Left ventricle myocardium inferior (tissue), 1 donor: ENCODE results near the gene DLEC1. TPM values are rescaled to one million over a fixed set of nuclear protein-coding genes. Genes with fewer than 3 reads are reported as not detected.
A peak's percentile ranks its signal among the peaks of the same experiment; 100 is the strongest.

Experiments used
- DNase-seq: peaks from one replicate; pipeline ENCODE4 v3.0.0-alpha.2; 2020
- H3K27ac ChIP-seq: fragments of 200-600 bp; replicated peaks from 2 replicates; pipeline ENCODE4 v1.8.0; 2021
- H3K27me3 ChIP-seq: fragments of 200-600 bp; 2 replicates; pipeline ENCODE4 v1.8.0; 2021; ENCODE audit warnings: low read depth
- H3K36me3 ChIP-seq: fragments of 200-600 bp; 2 replicates; pipeline ENCODE4 v1.8.0; 2021
- H3K4me1 ChIP-seq: fragments of 200-600 bp; 2 replicates; pipeline ENCODE4 v1.8.0; 2021
- H3K4me3 ChIP-seq: fragments of 200-600 bp; 2 replicates; pipeline ENCODE4 v1.8.0; 2021; ENCODE audit warnings: mild to moderate bottlenecking, moderate library complexity
- H3K9me3 ChIP-seq: fragments of 200-600 bp; replicated peaks from 2 replicates; pipeline ENCODE4 v1.8.0; 2021
- CTCF ChIP-seq: fragments of 200-600 bp; IDR thresholded peaks from 2 replicates; pipeline ENCODE4 v1.8.0; 2021; ENCODE audit warnings: antibody characterized with exemption, mild to moderate bottlenecking, borderline replicate concordance
- intact Hi-C: fragments of 100-400 bp; cut with micrococcal nuclease; formaldehyde crosslinking; loops from one replicate; pipeline ENCODE4 v1.11.0; 2022
- total RNA-seq: library from RNA; stranded (reverse); fragmentation: NEBNext Ultra II Directional; extraction: Animal tissue kit (Norgen Biotek cat#: 25700); gene quantifications from one replicate; pipeline ENCODE4 v1.2.1, GENCODE V29; 2021
- donor health status: DM: no; HTN: yes; CAD: no; lungs with severe emphysema.

Gene DLEC1
- total RNA-seq, 1 donor from 2014 or later: 0.08 TPM

GRCh38 chr3:37994639-37994972 lies 44.4 kb upstream of the DLEC1 start:
- DNase-seq: no peak
- Histone ChIP-seq H3K27ac (peak overlapping the region; percentile 78), H3K4me1 (peaks cover 38% of the 10 kb centered on the region), H3K36me3 (no peaks in the 10 kb centered on the region), H3K9me3 (no peaks in the 10 kb centered on the region), H3K4me3 (peak overlapping the region; percentile 66), H3K27me3 (no peaks in the 10 kb centered on the region)
- TF ChIP-seq CTCF: no peak
- intact Hi-C loops: no loop called here

- no peaks in the 10 kb centered on the region for H3K27me3 ChIP-seq
- H3K9me3 ChIP-seq: no peaks in the 10 kb centered on the region
- intact Hi-C loops: no loop called here
- H3K27ac ChIP-seq: no peak overlapping the region
- H3K36me3 ChIP-seq: no peaks in the 10 kb centered on the region
- DNase-seq: no peak
- peaks cover 38% of the 10 kb centered on the region for H3K4me1 ChIP-seq
- TF ChIP-seq CTCF: no peak
- no peak overlapping the region for H3K4me3 ChIP-seq
These were observed 43.1 kb upstream of the DLEC1 start for GRCh38 chr3:37995652-37996641.

- intact Hi-C loops: no loop called here
- peak; percentile 58 for DNase-seq
- Histone ChIP-seq H3K4me3 (no peak overlapping the region), H3K27ac (no peak overlapping the region), H3K27me3 (no peaks in the 10 kb centered on the region), H3K9me3 (no peaks in the 10 kb centered on the region), H3K36me3 (no peaks in the 10 kb centered on the region), H3K4me1 (peaks cover 42% of the 10 kb centered on the region)
- peak; percentile 88 for TF ChIP-seq CTCF
These were observed 42.2 kb upstream of the DLEC1 start for GRCh38 chr3:37996785-37997301.

GRCh38 chr3:37997342-37997741 lies 41.7 kb upstream of the DLEC1 start:
- H3K4me3 ChIP-seq: no peak overlapping the region
- H3K27ac ChIP-seq: no peak overlapping the region
- H3K36me3 ChIP-seq: no peaks in the 10 kb centered on the region
- peaks cover 42% of the 10 kb centered on the region for H3K4me1 ChIP-seq
- intact Hi-C loops: no loop called here
- no peaks in the 10 kb centered on the region for H3K27me3 ChIP-seq
- no peaks in the 10 kb centered on the region for H3K9me3 ChIP-seq
- DNase-seq: no peak
- TF ChIP-seq CTCF: no peak

- Histone ChIP-seq H3K36me3 (no peaks in the 10 kb centered on the region), H3K27me3 (no peaks in the 10 kb centered on the region), H3K4me3 (peak overlapping the region; percentile 69), H3K9me3 (no peaks in the 10 kb centered on the region), H3K27ac (peak overlapping the region; percentile 93), H3K4me1 (peaks cover 44% of the 10 kb centered on the region)
- no peak for TF ChIP-seq CTCF
- no peak for DNase-seq
- intact Hi-C loops: no loop called here
These were observed 41.1 kb upstream of the DLEC1 start for GRCh38 chr3:37997791-37998370.
